Endothelial cell of umbilical vein (primary cell): ENCODE data around the gene CAPG. TPM values are rescaled to one million over a fixed set of nuclear protein-coding genes. Genes with fewer than 3 reads are reported as not detected.

Experiments used
- BruUV-seq: library from RNA; stranded (reverse); fragments of 400-500 nt; replicated peaks from 2 replicates; lab custom pipeline; 2021; lab: Mats Ljungman, UMichigan
- CTCF ChIA-PET: fragments of 300-600, 350-600 bp; sonication (Branson Sonifier 250); formaldehyde crosslinking; loops from one replicate; lab custom pipeline; 2021; ENCODE audit warnings: antibody characterized with exemption, inconsistent platforms; lab: Charles Lee
- POLR2A ChIA-PET: fragments of 300-600, 350-600 bp; sonication (Branson Sonifier 250); formaldehyde crosslinking; loops from one replicate; lab custom pipeline; 2021; ENCODE audit warnings: antibody characterized with exemption, inconsistent platforms; lab: Charles Lee
- DNase-seq: peaks from one replicate; pipeline ENCODE4 v3.0.0-alpha.2; 2011; ENCODE audit warnings: low read depth, low spot score
- FAIRE-seq: peaks from 2 replicates; lab custom pipeline; 2011; peaks lifted over from hg19 to GRCh38; lab: Jason Lieb, UNC
- H2AFZ ChIP-seq: 2 replicates; pipeline ENCODE4 v1.6.0; 2012; ENCODE audit warnings: low read depth, low read length, control low read depth, inconsistent platforms
- H3K27ac ChIP-seq: 2 replicates; pipeline ENCODE4 v1.5.1; 2011; ENCODE audit warnings: low read depth, mild to moderate bottlenecking, control low read depth, low read length, moderate library complexity; ENCODE audit not compliant: insufficient read depth
- H3K27me3 ChIP-seq, 2 experiments: 2 replicates each; pipeline versions ENCODE4 v1.6.0 to v1.6.1; 2011; ENCODE audit warnings: low read length in 2 of 2, mixed read lengths in 1 of 2; ENCODE audit not compliant: control insufficient read depth in 2 of 2, insufficient read depth in 2 of 2
- H3K36me3 ChIP-seq, 2 experiments: 2 replicates in 1 of 2; 3 replicates in 1 of 2; pipeline ENCODE4 v1.5.1; 2011; ENCODE audit warnings: low read length in 2 of 2, mild to moderate bottlenecking in 1 of 2, moderate library complexity in 1 of 2; ENCODE audit not compliant: control insufficient read depth in 2 of 2, insufficient read depth in 2 of 2; ENCODE audit errors: extremely low read depth in 1 of 2
- H3K4me1 ChIP-seq: 3 replicates; pipeline ENCODE4 v1.5.1; 2011; ENCODE audit warnings: mild to moderate bottlenecking, low read length; ENCODE audit not compliant: control insufficient read depth, insufficient read depth; ENCODE audit errors: extremely low read depth
- H3K4me2 ChIP-seq: 2 replicates; pipeline ENCODE4 v1.6.1; 2011; ENCODE audit warnings: low read length, control low read depth, mixed read lengths; ENCODE audit not compliant: insufficient read depth
- H3K4me3 ChIP-seq, 3 experiments: fragments of 200-600 bp in 1 of 3; sonication (generic), shearing (Covaris generic) in 1 of 3; replicated peaks in 1 of 3; 2 replicates each; pipeline ENCODE4 v1.5.1; 2011 to 2016; ENCODE audit warnings: control low read depth in 3 of 3, low read length in 3 of 3, mild to moderate bottlenecking in 2 of 3, inconsistent platforms in 1 of 3, low read depth in 1 of 3, moderate library complexity in 1 of 3; ENCODE audit not compliant: insufficient read depth in 1 of 3
- H3K79me2 ChIP-seq: 2 replicates; pipeline ENCODE4 v1.6.0; 2012; ENCODE audit warnings: low read length, inconsistent platforms; ENCODE audit not compliant: control insufficient read depth, insufficient read depth
- H3K9ac ChIP-seq: replicated peaks from 2 replicates; pipeline ENCODE3; 2011; ENCODE audit warnings: low read length, control low read depth; ENCODE audit not compliant: insufficient read depth; ENCODE audit errors: extremely low read depth
- H3K9me1 ChIP-seq: replicated peaks from 3 replicates; pipeline ENCODE4 v1.6.0; 2011; ENCODE audit warnings: mild to moderate bottlenecking, low read length; ENCODE audit not compliant: control insufficient read depth, insufficient read depth; ENCODE audit errors: extremely low read depth
- H3K9me3 ChIP-seq: replicated peaks from 2 replicates; pipeline ENCODE4 v1.5.1; 2012; ENCODE audit warnings: low read length, inconsistent platforms; ENCODE audit not compliant: control insufficient read depth, insufficient read depth
- H4K20me1 ChIP-seq: replicated peaks from 2 replicates; pipeline ENCODE3; 2011; ENCODE audit warnings: mild to moderate bottlenecking, low read length; ENCODE audit not compliant: control insufficient read depth, insufficient read depth; ENCODE audit errors: extremely low read depth
- EZH2 ChIP-seq: IDR thresholded peaks from 2 replicates; pipeline ENCODE4 v1.6.1; 2012; ENCODE audit warnings: borderline replicate concordance, low read depth, mild to moderate bottlenecking, moderate library complexity, low read length, inconsistent platforms; ENCODE audit not compliant: severe bottlenecking
- GATA2 ChIP-seq: IDR thresholded peaks from 2 replicates; pipeline ENCODE4 v1.7.0; 2011; ENCODE audit warnings: low read depth, mild to moderate bottlenecking, moderate library complexity, mixed read lengths, low read length; ENCODE audit not compliant: insufficient read length, insufficient read depth
- JUN ChIP-seq: IDR thresholded peaks from 2 replicates; pipeline ENCODE4 v1.6.1; 2011; ENCODE audit warnings: borderline replicate concordance, low read depth; ENCODE audit not compliant: insufficient read length, insufficient read depth
- MYC ChIP-seq: IDR thresholded peaks from one replicate; pipeline ENCODE4 v1.6.1; 2011; ENCODE audit warnings: mild to moderate bottlenecking, low read depth, low read length
- POLR2A ChIP-seq: IDR thresholded peaks from 2 replicates; pipeline ENCODE4 v1.6.1; 2012; ENCODE audit warnings: low read depth, mild to moderate bottlenecking, control low read depth, low read length
- dilution Hi-C: fragments of 300-500 bp; cut with MboI; formaldehyde crosslinking; loops from one replicate; pipeline ENCODE4 v1.15.0; 2019; ENCODE audit warnings: low sequenced_read_pairs; ENCODE audit not compliant: extremely low pct_ligation_motif_present
- intact Hi-C: fragments of 100-400 bp; cut with micrococcal nuclease; formaldehyde crosslinking; loops from one replicate; pipeline ENCODE4 v1.10.0; 2022
- polyA plus RNA-seq, 4 experiments: library from polyadenylated mRNA; depleted of rRNA in 3 of 4; stranded (reverse) in 3 of 4; unstranded in 1 of 4; fragments of >200 nt; gene quantifications; 2 replicates each; pipeline versions ENCODE4 v1.2.1 to v1.2.3, GENCODE V29; 2011 to 2012; ENCODE audit warnings: missing spikeins in 1 of 4
- total RNA-seq: library from RNA; stranded (reverse); gene quantifications from 2 replicates; pipeline ENCODE4 v1.2.3, GENCODE V29; 2021
- TF ChIP-seq, protein P1 (sequence below), 2 donors: IDR thresholded peaks; 1 replicate in 1 of 2; 2 replicates in 1 of 2; pipeline ENCODE4 v1.5.1; 2011; ENCODE audit warnings: low read length in 2 of 2, mild to moderate bottlenecking in 2 of 2, moderate library complexity in 2 of 2, control low read depth in 1 of 2, inconsistent platforms in 1 of 2, low read depth in 1 of 2; ENCODE audit not compliant: insufficient read depth in 1 of 2; ENCODE audit errors: extremely low read depth in 1 of 2

The CAPG gene
- total and polyA plus RNA-seq, 2 donors (not counting 3 experiments of a cell fraction or from before 2014, with no cell fraction given): 107 to 115 TPM

DNA sequence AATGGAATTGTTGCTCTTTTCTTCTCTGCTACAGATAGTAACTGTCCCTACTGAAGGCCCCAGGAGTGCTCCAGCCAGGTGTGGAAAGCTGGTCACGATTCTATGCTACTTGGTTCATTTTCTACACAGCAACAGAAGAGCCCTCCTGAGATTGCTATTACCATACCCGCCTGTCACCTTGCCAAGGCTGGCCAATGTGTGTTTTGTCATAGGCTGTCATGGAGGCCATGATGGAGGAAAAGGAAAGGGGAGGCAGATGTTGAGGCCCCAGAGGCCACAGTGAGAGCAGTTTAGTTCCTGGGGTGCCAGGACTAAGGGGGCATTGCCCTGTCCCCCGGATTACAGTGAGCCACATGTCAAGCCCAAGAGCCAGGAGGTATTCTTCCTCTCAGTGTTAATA lies 54.6 kb downstream of the CAPG start:
- intact Hi-C loops: no loop called here
- FAIRE-seq: no peak
- TF ChIP-seq MYC (no peak), EZH2 (no peak), GATA2 (no peak), POLR2A (no peak), JUN (no peak)
- TF ChIP-seq, protein P1, sequence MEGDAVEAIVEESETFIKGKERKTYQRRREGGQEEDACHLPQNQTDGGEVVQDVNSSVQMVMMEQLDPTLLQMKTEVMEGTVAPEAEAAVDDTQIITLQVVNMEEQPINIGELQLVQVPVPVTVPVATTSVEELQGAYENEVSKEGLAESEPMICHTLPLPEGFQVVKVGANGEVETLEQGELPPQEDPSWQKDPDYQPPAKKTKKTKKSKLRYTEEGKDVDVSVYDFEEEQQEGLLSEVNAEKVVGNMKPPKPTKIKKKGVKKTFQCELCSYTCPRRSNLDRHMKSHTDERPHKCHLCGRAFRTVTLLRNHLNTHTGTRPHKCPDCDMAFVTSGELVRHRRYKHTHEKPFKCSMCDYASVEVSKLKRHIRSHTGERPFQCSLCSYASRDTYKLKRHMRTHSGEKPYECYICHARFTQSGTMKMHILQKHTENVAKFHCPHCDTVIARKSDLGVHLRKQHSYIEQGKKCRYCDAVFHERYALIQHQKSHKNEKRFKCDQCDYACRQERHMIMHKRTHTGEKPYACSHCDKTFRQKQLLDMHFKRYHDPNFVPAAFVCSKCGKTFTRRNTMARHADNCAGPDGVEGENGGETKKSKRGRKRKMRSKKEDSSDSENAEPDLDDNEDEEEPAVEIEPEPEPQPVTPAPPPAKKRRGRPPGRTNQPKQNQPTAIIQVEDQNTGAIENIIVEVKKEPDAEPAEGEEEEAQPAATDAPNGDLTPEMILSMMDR (IDR thresholded peaks at IDR 0.05; ENCODE audit: extremely low read depth in 1 of 2, insufficient read depth in 1 of 2, low read depth in 1 of 2, low read length in 2 of 2): no peak

More for the DNA sequence above, 54.6 kb downstream of the CAPG start:
- dilution Hi-C loops: no loop called here
- H3K9me3 ChIP-seq: no peaks in the 10 kb centered on the region
- H3K36me3 ChIP-seq: peaks cover 4 to 11% of the 10 kb centered on the region in 2 experiments
- no peaks in the 10 kb centered on the region for H3K9me1 ChIP-seq
- no peaks in the 10 kb centered on the region for H4K20me1 ChIP-seq
- BruUV-seq: no TSS peak
- H3K9ac ChIP-seq: peak overlapping the region; percentile 93
- no peaks in the 10 kb centered on the region for H3K27me3 ChIP-seq
- peaks cover 8% of the 10 kb centered on the region for H3K4me1 ChIP-seq
- CTCF ChIA-PET: interaction anchor here (1.3 to 1.5 kb wide), 3 partner anchors 64 to 240 kb away, joined by 3 to 8 read pairs (median 5); partner anchors contain the start of gene RNF181
- peak overlapping the region in 2 of 3 experiments; percentile 87 to 97 for H3K4me3 ChIP-seq
- H3K79me2 ChIP-seq: peaks cover 17% of the 10 kb centered on the region
- H3K4me2 ChIP-seq: peak overlapping the region; percentile 57
- no peak overlapping the region for H2AFZ ChIP-seq
- no peak overlapping the region for H3K27ac ChIP-seq
- DNase-seq: no peak
- POLR2A ChIA-PET: interaction anchor here (1.9 kb wide), 1 partner anchor 184 kb away, joined by 22 read pairs; the partner anchor contains the start of gene MAT2A
